GM10248 (cell line): ENCODE measurements around the gene MEGF9.

Experiments used
- CTCF ChIA-PET: fragments of 300-600 bp; sonication (Branson Sonifier 250); formaldehyde crosslinking; extraction: SDS; loops from one replicate; lab custom pipeline; 2021; ENCODE audit warnings: antibody characterized with exemption; lab: Yijun Ruan, JAX
- POLR2A ChIA-PET: fragments of 350-650 bp; sonication (Branson Sonifier 250); formaldehyde crosslinking; extraction: SDS; loops from one replicate; lab custom pipeline; 2020; ENCODE audit warnings: antibody characterized with exemption; lab: Yijun Ruan, JAX
- DNase-seq: peaks from one replicate; pipeline ENCODE4 v3.0.0; 2012; ENCODE audit errors: extremely low spot score
- CTCF ChIP-seq: IDR thresholded peaks from 2 replicates; pipeline ENCODE4 v1.5.1; 2012; ENCODE audit warnings: mild to moderate bottlenecking, low read depth; ENCODE audit errors: extremely low read depth, missing control alignments, control extremely low read depth

The MEGF9 gene

GRCh38 chr9:120627073-120627472 is 87.2 kb downstream of the MEGF9 start:
- ChIA-PET POLR2A (no interaction called here), CTCF (interaction anchor here (1.8 to 2.8 kb wide), 2 partner anchors 7 to 11 kb away, joined by 5 to 9 read pairs; no protein-coding TSS in a partner anchor)
- no peak for DNase-seq
- TF ChIP-seq CTCF, result no peak

GRCh38 chr9:120626512-120626911 is 87.8 kb downstream of the MEGF9 start:
- no peak for TF ChIP-seq CTCF
- ChIA-PET POLR2A (no interaction called here), CTCF (no interaction called here)
- DNase-seq, result no peak

- ChIA-PET CTCF (interaction anchor here (0.9 to 1.6 kb wide), 5 partner anchors 8 to 20 kb away, joined by 3 to 4 read pairs (median 3); no protein-coding TSS in a partner anchor), POLR2A (no interaction called here)
- no peak for DNase-seq
- TF ChIP-seq CTCF, result no peak
Measured at GRCh38 chr9:120625222-120625621, 89.0 kb downstream of the MEGF9 start.

GRCh38 chr9:120622790-120623189 is 91.5 kb downstream of the MEGF9 start:
- no peak for TF ChIP-seq CTCF
- no peak for DNase-seq
- ChIA-PET POLR2A (interaction anchor here (0.6 kb wide), 1 partner anchor 309 kb away, joined by 4 read pairs; no protein-coding TSS in a partner anchor), CTCF (interaction anchor here (0.9 to 1.5 kb wide), 4 partner anchors 12 to 437 kb away, joined by 3 to 5 read pairs (median 4); no protein-coding TSS in a partner anchor)

GRCh38 chr9:120621941-120622340 is 92.3 kb downstream of the MEGF9 start:
- no peak for TF ChIP-seq CTCF
- ChIA-PET POLR2A (no interaction called here), CTCF (interaction anchor here (0.6 to 1.2 kb wide), 2 partner anchors 23 to 438 kb away, joined by 3 read pairs; no protein-coding TSS in a partner anchor)
- no peak for DNase-seq

- TF ChIP-seq CTCF, result peak; percentile 80
Measured at GRCh38 chr9:120619751-120620655, 94.3 kb downstream of the MEGF9 start.

More at GRCh38 chr9:120619751-120620655, 94.3 kb downstream of the MEGF9 start:
- ChIA-PET CTCF (interaction anchor here (0.6 to 1.4 kb wide), 18 partner anchors 9 to 440 kb away, joined by 3 to 9 read pairs (median 3); partner anchors contain the start of gene MEGF9), POLR2A (no interaction called here)
- DNase-seq, result peak; percentile 66
